ENCODE measurements around the gene CDKL2.

- TF ChIP-seq CTCF (optimal IDR thresholded peaks at IDR 0.05 in 1 of 3, IDR thresholded peaks at IDR 0.05 in 1 of 3, conservative IDR thresholded peaks at IDR 0.05 in 1 of 3; ENCODE audit: extremely low read depth in 1 of 3, insufficient read depth in 2 of 3, low read length in 3 of 3): no peak
- no peak for TF ChIP-seq EZH2 (IDR thresholded peaks at IDR 0.05; ENCODE audit: low read length)
Measured at GRCh38 chr4:75612306-75612705, 18.0 kb downstream of the CDKL2 start.
